Left kidney (tissue), 2 donors: ENCODE results near the gene PLCH1. TPM values are rescaled to one million over a fixed set of nuclear protein-coding genes. Genes with fewer than 3 reads are reported as not detected.

Source experiments
- DNase-seq: peaks from one replicate; pipeline ENCODE4 v3.0.0-alpha.2; 2013
- polyA plus RNA-seq: library from polyadenylated mRNA; unstranded; fragments of 120-200 nt; gene quantifications from one replicate; pipeline ENCODE4 v1.2.1, GENCODE V29; 2013; ENCODE audit not compliant: insufficient read length

PLCH1 gene
- polyA plus RNA-seq, 1 donor: 13.6 TPM

- DNase-seq: no peak
These were observed 405.8 kb downstream of the PLCH1 start for GRCh38 chr3:155339052-155339451.

GRCh38 chr3:155335724-155336354 is 409.0 kb downstream of the PLCH1 start:
- no peak for DNase-seq

GRCh38 chr3:155334914-155335723 is 409.8 kb downstream of the PLCH1 start:
- DNase-seq: no peak

- no peak for DNase-seq
These were observed 410.5 kb downstream of the PLCH1 start for GRCh38 chr3:155334215-155334913.

GRCh38 chr3:155332716-155333115 is 412.2 kb downstream of the PLCH1 start:
- DNase-seq: no peak

GRCh38 chr3:155331078-155331477 is 413.8 kb downstream of the PLCH1 start:
- no peak for DNase-seq

GRCh38 chr3:155330370-155330769 is 414.5 kb downstream of the PLCH1 start:
- no peak for DNase-seq

GRCh38 chr3:155329513-155330048 is 415.3 kb downstream of the PLCH1 start:
- DNase-seq: no peak

- no peak for DNase-seq
These were observed 417.0 kb downstream of the PLCH1 start for GRCh38 chr3:155327871-155328270.

GRCh38 chr3:155327430-155327829 is 417.4 kb downstream of the PLCH1 start:
- DNase-seq: no peak

GRCh38 chr3:155326901-155327300 is 418.0 kb downstream of the PLCH1 start:
- DNase-seq: no peak

- no peak for DNase-seq
These were observed 418.6 kb downstream of the PLCH1 start for GRCh38 chr3:155326244-155326643.

Other genes with a start within 250 kb of the PLCH1 start
- gene C3orf33, start 61.2 kb upstream of the PLCH1 start, polyA plus RNA-seq: 13.7 TPM
- 50.3 TPM for gene SLC33A1, start 109.4 kb upstream of the PLCH1 start, polyA plus RNA-seq
- 79.1 TPM for gene GMPS, start 125.6 kb upstream of the PLCH1 start, polyA plus RNA-seq